HG03103 (cell line): ENCODE data around the gene ARHGAP31.
"Not testable (repeated sequence)": the region's sequence is repeated elsewhere in the genome, so short reads cannot be mapped to it uniquely, and the experiment has no call there.

Source experiments
- ATAC-seq: cut with Tn5 transposase; IDR thresholded peaks from one replicate; pipeline ENCODE4 v1.9.1; 2021; ENCODE audit warnings: low read depth; ENCODE audit not compliant: unreplicated experiment

ARHGAP31 gene

DNA sequence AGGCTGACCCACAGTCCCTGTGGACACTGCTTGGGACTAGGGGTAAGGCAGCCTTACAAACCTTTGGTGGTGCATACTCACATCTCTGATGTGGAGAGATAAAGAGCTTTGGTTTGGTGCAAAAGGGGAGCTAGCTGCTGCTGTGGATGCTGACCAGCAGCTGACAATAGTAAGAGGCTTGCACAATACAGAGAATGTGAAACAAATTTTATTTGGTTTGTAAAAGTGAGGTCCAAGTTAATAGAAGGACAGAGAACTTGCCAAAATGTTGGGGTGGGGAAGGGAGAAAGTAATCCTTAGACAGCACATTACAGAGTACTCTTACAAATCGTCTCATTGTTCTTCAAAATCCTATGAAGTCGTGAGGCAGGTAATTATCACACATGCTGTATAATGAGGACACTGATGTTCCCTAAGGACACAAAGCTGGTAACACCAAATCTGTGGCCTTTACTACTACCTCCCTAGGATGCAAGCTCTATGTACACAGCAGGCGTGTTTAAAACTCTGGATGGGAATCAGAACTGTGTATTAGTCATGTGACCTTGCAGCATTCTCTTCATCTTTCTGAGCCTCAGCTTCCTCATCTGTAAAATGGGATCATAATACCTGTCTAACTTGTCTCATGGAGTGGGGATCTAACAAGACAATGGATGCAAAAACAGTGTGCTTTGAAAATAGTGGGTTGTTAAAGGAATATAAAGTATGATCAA, 21.6 kb downstream of the ARHGAP31 start:
- ATAC-seq = no peak

DNA sequence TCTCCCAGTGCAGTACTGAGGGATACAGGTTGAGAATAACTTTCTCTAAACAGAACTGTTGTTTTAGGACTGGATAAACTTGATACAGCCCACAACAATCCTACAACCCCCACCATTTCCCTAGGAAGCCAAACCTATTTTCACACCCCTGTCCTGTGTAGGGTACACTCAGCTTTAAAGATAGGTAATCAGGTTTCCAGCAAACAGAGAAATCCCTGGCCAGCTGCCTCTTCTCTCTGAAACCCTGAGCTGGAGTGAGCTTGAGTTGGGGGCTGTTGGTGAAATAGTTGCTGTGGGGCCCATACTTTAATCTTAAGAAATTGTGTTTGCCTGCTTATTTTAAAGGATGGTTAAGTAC, 22.1 kb downstream of the ARHGAP31 start:
- no peak for ATAC-seq

DNA sequence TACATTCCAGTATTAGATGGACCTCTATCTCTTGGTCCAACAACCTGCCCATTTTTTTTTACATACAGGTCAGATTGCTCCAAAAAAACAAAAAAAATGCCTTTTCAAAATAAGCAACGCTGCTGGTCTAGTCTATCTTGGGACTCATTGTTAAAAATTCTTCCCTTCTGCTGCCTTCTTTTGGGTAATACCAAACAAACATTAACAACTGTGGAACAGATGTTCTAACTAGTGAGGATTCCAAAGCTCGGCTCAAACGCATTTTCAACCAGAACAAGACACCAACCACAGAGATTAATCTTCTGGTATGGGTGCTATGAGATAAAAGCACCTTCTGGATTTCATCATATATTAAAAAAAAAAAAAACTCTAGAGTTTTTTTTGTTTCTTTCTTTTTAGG, 24.7 kb downstream of the ARHGAP31 start:
- no peak for ATAC-seq

DNA sequence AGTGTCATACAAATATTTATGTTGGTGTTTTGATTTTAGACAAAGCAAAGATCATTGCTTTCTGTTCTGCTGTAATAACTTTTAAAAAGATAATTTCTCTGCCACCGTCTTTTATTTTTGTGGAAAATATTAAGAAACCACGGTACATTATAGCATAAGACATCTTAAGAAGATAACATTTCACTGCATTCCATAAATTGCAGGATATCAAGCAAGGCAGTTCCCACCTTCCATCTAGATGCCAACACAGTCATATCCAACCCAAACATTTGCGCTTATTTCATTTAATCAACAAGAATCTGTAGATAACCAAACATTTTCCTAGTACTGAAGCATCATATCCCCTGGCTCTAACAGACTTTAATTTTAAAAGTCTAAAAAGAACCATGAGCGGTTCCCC, 25.1 kb downstream of the ARHGAP31 start:
- ATAC-seq = no peak

DNA sequence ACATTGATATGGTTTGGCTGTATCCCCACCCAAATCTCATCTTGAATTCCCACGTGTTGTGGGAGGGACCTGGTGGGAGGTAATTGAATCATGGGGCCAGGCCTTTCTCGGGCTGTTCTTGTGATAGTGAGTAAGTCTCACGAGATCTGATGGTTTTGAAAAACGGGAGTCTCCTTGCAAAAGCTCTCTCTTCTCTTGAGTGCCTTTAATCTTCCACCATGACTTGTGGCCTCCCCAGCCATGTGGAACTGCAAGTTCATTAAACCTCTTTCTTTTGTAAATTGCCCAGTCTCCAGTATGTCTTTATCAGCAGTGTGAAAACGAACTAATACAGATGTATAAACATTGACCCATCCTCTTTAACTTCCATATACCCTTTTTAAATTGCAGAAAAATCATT, 26.6 kb downstream of the ARHGAP31 start:
- ATAC-seq = not testable (repeated sequence)

DNA sequence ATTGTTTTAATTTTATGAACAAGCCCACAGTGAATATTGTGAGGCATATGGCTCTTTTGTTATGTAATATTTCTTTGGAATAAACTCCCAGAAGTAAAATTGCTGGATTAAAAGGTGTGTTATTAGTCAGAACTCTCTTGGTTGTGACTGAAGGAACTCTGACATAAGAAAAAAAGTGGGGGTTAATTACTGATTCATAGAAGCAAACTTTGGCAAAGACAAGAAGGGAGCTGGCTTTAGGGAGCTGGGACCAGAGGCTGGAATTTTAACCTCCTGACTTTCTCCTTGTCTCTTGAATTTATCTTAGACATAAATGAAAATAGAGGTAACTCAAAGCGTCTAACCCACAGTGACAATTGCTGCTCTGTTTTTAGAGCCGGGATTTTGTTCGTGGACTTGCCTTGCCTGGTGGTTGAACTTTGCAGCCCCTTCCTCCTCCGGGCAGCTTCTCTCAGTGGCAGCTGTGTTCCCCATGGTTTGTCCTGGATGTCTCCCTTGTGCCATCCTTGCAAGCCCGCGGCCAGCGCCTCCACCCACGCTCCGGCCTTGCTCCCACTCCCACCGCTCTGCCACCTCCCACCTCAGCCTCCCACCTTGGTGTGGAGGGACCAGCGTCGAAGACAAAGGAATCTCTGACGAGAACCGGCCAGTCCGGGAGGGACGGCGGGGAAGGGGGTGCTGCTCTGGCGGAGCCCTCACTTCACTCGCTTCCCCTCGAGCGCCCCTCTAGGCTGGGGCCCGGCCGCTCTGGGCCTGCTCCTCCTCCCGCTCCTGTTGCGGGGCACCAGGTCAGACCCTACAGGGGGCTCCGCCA, 28.0 kb downstream of the ARHGAP31 start:
- peak; percentile 30 for ATAC-seq

DNA sequence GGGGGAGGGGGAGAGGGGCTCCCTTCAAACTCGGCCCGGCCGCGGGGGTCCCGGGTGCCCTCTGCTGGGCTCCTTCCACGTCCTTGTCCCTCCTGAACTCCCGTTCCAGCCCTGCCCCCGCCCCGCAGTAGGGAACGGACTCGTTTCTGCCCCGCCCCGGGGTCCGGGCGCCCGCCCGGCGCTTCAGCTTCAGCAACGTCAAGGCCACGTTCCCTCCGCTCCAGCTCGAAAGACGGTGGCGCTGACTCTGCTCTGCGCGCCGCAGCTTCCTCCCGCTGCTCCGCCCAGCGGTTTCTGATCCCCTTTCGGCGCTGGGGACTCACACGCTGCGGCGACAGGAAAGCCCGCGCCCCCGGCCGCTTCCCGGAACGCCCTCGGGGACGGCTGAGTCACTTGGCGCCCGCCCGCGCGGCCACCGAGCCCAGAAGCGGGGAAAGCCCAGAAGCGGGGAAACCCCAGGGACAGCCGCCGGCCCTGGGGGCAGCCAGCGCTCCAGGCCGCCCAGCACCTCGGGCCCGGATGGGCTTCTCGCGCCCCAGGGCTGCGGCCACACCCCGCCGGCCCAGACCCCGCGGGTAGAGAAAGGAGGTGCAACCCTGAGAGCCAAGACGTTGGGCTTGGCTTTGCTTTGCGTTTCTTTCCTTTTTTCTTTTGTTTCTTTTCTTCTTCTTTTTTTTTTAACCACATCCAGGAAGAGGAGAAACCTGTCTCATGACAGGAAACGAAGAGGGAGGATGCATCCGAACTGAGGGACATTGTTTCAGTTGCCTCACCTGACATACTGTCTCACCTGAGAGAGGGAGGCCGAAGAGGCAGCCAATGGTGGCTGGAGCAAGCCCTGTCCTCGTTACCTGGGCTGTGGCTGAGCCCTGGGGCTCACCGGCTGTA, 28.9 kb downstream of the ARHGAP31 start:
- peak; percentile 86 for ATAC-seq

DNA sequence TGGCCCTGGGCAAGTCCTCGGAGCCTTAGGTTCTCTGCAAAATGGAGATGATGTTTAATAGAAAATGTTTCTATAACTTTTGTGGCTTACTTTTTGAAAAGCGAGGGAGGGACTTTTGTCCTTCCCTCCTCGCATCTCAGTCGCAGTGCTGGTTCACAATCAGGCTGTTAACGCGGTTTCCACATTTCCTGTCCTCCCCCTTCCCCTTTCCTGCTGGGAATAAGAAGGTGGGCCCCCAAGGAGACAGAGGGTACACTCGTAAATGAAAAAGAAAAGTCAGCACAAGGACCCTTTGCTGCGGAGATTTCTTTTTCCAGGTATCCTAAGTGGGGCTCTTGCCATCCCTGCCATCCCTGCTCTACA, 29.5 kb downstream of the ARHGAP31 start:
- no peak for ATAC-seq

DNA sequence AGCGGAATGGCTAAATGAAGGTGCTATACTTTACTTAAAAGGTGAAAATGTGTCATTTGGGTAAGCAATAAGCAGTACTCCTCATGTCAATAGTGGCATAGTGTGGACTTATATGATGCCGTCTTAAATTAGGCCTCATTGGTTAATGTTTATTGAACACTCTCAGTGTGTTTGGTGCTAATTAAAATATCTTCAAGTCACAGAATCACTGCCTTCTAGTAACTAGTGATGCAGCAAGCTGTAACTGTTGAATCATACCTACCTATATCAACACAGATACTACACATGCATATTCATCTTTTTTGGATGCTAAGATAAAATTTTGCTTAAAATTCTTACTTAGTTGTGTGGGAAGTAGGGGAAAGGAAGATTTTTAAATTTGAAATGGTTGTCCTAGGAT, 30.7 kb downstream of the ARHGAP31 start:
- no peak for ATAC-seq

DNA sequence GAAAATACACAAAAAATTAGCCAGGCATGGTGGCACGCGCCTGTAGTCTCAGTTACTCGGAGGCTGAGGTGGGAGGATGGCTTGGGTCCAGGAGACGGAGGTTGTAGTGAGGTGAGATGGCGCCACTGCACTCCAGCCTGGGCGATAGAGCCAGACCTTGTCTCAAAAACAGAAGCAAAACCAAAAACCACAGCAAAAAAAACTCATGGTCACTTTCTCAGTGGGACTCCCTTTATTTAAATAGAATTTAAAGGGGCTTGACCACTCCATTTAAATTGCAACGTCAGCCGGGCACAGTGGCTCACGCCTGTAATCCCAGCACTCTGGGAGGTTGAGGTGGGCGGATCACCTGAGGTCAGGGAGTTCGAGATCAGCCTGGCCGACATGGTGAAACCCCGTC, 32.8 kb downstream of the ARHGAP31 start:
- ATAC-seq = no peak

DNA sequence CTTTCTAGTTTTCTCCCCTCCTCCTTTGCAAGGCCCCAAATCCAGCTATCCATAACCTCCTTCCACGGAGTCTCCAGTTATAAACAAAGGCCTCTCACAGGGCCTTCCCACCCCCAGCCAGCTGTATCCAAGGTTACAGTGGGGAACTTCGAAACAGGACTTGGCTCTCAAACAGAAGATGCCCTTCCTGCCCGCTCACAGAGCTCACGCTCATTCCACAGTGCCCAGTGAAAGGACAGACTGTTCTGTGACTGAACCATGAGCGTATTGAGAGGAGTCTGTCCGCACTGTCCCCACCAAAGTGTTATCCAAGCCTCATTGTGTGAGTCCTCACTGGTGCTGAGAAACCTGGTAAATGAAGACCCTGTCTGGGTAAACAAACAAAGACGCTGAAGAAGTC, 35.4 kb downstream of the ARHGAP31 start:
- ATAC-seq = no peak

DNA sequence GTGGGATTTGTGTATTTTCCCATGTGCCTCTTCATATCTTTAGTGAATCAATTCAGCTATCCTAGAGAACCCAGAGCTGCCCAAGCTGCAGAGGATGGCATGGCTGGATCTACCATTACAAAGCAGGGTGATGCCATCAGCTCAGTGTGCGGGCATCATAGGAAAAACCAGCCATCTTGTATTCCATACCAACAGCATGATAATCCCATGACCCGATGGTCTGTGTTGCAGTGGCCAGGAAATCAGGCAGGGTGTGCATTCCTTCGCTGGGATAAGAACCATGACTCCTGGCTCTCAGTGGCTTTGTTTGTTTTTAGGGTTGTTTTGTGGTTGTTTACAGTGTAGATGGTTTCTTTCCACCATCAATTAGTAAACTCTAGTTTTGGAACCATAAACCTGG, 36.0 kb downstream of the ARHGAP31 start:
- ATAC-seq = no peak

DNA sequence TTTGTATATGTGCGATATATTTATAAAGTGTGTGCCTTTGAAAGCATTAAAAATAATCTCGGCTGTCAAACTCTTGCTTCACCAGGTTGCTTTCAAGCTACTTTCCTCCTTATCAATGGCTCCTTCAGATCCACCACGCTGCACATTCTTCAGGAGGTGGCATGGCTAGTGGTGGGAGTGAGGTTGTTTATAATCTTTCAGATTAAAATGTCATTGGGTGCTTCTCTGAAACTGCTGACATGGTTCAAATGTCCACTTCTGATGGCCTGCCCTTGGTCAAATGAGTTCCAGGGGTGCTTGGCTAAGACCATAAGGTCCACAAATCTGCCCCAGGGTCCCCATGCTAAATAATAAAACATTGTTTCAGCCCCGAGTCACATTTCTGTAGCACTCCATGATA, 36.7 kb downstream of the ARHGAP31 start:
- ATAC-seq = no peak

DNA sequence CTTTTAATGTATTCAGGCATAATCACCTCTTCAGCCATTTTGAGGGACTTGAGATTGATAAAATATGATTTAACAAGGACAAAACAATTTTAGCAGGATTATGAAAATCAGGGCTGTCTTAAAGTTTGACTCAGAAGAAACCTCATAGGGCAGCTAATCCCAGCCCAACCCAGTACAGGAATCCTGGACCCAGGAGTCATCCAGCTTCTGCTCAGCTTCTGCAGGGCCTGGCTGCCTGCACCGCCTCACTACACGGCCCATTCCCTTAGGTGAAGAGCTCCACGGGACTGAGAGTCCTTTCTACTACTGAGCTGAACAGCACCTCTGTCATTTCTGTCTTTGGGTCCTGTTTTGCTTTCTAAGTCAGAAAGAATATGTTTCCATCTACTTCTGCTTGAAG, 37.5 kb downstream of the ARHGAP31 start:
- ATAC-seq = no peak

DNA sequence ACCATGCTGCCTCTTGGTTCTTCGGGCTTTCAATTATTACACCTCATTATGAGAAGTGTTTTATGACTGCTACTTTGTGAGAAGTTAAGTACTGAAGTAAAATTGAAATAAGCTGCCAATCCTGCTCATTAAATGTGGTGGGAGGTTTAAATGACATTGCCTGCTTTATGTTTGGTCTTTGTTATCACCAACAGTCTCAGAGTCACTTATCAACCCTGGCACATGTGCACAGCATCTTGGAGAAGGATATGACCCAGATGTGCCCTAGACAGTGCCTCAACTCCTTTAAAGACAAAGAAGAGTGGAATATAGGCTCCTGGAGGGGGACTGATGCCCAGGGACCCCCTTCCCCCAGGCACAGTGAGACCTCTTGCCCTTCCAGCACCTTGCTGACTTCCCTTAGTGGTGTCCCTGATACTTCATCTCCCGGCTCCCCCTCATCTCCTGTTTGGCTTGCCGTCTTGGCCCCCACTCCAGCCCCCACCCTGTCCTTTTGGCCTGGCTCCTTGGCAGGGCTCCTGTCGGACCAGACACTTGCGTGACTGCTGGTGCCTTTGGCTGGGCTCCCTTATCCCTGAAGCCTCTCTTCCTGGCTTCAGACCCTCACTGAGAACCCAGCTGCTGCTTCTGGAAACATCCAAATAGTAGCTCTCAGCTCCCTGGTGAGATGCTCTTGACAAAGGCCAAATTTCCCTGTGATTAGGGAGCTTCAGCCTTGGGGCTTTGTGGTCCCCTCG, 39.8 kb downstream of the ARHGAP31 start:
- no peak for ATAC-seq

DNA sequence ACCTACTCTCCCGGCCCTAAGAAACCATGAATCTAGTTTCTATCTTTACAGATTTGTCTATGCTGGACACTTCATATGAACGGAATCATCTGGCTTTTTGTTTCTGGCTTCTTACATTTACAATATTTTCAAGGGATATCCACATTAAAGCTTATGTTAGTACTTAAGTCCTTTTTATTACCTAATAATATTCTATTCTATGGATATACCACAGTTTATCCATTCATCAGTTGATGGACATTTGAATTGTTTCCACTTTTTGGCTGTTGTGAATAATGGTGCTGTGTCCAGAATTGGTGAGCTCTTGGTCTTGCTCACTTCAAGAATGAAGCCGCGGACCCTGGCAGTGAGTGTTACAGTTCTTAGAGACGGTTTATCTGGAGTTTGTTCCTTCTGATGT, 42.6 kb downstream of the ARHGAP31 start:
- ATAC-seq = no peak

DNA sequence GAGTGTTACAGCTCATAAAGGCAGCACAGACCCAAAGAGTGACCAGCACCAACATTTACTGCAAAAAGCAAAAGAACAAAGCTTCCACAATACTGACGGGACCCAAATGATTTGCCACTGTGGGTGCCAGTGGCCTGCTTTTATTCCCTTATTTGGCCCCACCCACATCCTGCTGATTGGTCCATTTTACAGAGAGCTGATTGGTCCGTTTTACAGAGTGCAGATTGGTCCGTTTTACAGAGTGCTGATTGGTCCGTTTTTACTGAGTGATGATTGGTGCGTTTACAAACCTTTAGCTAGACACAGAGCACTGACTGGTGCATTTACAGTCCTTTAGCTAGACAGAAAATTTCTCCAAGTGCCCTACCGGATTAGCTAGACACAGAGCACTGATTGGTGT, 43.2 kb downstream of the ARHGAP31 start:
- not testable (repeated sequence) for ATAC-seq

DNA sequence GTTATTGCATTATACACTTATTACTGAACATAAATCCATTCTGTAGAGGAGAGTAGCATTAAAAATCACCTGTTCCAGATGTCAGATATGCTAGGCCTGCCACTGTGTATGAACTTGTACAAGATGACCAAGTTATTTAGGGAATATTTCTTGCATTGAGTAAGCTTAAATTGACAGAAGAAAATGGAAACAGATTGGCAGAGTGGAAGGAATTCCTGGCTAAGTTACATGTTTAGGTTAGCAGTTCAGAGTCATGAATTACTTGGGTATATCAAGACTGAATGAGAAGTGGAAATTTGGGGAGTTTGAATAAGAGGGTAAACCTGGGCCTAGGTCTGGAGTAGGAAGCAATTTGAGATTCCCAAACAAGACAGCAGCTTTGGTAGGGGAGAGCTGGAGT, 44.6 kb downstream of the ARHGAP31 start:
- ATAC-seq = no peak

DNA sequence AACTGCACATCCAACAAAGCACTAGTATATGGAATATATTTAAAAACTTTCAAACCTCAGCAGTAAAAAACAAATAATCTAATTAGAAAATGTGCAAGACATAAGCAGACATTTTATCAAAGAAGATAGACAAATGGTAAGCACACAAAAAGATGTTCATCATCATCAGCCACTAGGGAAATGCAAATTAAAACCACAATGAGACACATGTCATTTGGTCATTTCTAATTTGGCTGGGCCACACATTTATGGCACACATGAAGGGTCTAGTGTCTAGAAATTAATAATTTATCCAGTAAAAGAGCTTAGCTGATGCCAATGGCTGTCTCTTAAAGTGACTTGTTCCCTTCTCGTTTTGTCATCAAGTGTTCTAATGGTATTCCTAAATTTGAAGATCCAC, 45.8 kb downstream of the ARHGAP31 start:
- no peak for ATAC-seq

DNA sequence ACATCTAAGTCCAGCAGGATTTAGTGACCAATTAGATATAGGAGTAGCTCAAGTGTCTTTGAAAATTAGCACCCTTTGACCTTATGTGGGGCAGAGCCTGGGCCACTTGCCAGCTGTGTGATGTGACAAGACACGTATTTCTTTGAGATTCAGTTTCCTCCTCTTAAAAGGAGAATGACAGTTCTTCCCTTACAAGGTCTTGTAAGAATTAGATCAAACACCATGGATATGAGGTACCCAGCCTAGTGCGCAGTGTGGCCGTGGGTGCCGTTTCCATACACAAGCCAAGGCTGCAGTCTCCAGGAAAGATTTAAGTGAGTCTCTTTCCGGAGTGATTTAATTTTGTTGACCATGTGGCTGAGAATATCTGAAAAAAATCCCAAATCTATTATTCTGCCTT, 46.3 kb downstream of the ARHGAP31 start:
- no peak for ATAC-seq

DNA sequence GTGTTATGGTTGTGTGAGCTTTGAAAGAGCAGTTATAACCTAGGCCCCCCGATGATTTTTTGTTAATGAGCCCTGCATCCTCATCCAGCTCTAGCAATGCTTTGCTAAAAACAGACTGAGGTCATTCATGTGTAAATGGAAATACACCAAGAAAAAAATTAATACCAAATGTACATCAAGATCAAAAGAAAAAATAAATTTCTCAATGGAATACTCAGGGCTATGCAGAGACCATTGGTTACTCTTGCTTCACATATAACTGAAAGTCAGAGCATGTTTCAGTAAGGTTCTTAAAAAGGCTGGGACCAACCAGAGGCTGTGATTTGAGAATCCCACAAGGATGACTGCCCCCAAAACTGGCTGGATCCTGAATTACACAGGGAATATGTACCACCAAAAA, 48.0 kb downstream of the ARHGAP31 start:
- no peak for ATAC-seq
